Neural cell (in vitro differentiated cells): Measurements from ENCODE around the gene ROR1.

Source experiments
- CTCF ChIP-seq: fragments of 450-650 bp; IDR thresholded peaks from 2 replicates; pipeline ENCODE4 v1.5.1; 2014; ENCODE audit warnings: antibody characterized with exemption, mild to moderate bottlenecking, moderate library complexity; ENCODE audit not compliant: poor library complexity, severe bottlenecking
- EP300 ChIP-seq: fragments of 450-650 bp; conservative IDR thresholded peaks from 2 replicates; pipeline ENCODE4 v1.6.1; 2014; ENCODE audit warnings: antibody characterized with exemption, mild to moderate bottlenecking, moderate library complexity; ENCODE audit not compliant: poor library complexity, severe bottlenecking
- EZH2 ChIP-seq: fragments of 200-600, 300-800 bp; shearing (Covaris generic), sonication (generic); IDR thresholded peaks from 2 replicates; pipeline ENCODE4 v1.6.1; 2014; ENCODE audit warnings: antibody characterized with exemption, low read length, borderline replicate concordance, mild to moderate bottlenecking; ENCODE audit not compliant: insufficient read depth, poor library complexity, severe bottlenecking
- MXI1 ChIP-seq: fragments of 450-650 bp; conservative IDR thresholded peaks from 2 replicates; pipeline ENCODE4 v1.6.1; 2014; ENCODE audit warnings: antibody characterized with exemption, mild to moderate bottlenecking; ENCODE audit not compliant: poor library complexity, severe bottlenecking
- POLR2AphosphoS5 ChIP-seq: IDR thresholded peaks from 2 replicates; pipeline ENCODE4 v1.6.1; 2012
- RAD21 ChIP-seq: fragments of 450-650 bp; conservative IDR thresholded peaks from 2 replicates; pipeline ENCODE4 v1.6.1; 2014; ENCODE audit warnings: antibody characterized with exemption, mild to moderate bottlenecking, moderate library complexity
- REST ChIP-seq: IDR thresholded peaks from 2 replicates; pipeline ENCODE4 v1.6.1; 2012; ENCODE audit warnings: borderline replicate concordance
- SMC3 ChIP-seq: fragments of 450-650 bp; conservative IDR thresholded peaks from 2 replicates; pipeline ENCODE4 v1.6.1; 2014; ENCODE audit warnings: antibody characterized with exemption, mild to moderate bottlenecking, moderate library complexity; ENCODE audit not compliant: poor library complexity
- TAF1 ChIP-seq: IDR thresholded peaks from 2 replicates; pipeline ENCODE4 v1.6.1; 2012; ENCODE audit warnings: low read depth

DNA sequence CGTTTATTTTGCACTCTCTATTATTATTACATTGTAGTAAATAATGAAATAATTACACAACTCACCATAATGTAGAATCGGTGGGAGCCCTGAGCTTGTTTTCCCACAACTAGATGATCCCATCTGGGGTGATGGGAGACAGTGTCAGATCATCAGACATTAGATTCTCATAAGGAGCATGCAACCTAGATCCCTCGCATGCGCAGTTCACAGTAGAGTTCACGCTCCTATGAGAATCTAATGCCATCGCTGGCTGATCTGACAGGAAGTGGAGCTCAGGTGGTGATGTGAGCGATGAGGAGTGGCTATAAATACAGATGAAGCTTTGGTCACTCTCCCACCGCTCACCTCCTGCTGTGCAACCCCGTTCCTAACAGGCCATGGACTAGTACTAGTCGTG, 112.1 kb downstream of the ROR1 start:
- TF ChIP-seq CTCF (no peak), POLR2AphosphoS5 (no peak), EZH2 (no peak), TAF1 (no peak), EP300 (no peak), MXI1 (no peak), RAD21 (no peak), REST (no peak), SMC3 (no peak)
